H1 (cell line): Measurements from ENCODE around the gene HKDC1. TPM values are rescaled to one million over a fixed set of nuclear protein-coding genes. Genes with fewer than 3 reads are reported as not detected.

Experiments
- GABPA ChIP-seq: IDR thresholded peaks from 2 replicates; pipeline ENCODE4 v1.6.1; 2011; ENCODE audit warnings: mild to moderate bottlenecking, low read length, moderate library complexity, borderline replicate concordance; ENCODE audit not compliant: insufficient read depth
- GTF2F1 ChIP-seq: IDR thresholded peaks from 2 replicates; pipeline ENCODE4 v1.6.1; 2012; ENCODE audit warnings: low read depth, low read length, improper control_type of control experiment, borderline replicate concordance
- SP1 ChIP-seq: IDR thresholded peaks from 2 replicates; pipeline ENCODE4 v1.6.1; 2011; ENCODE audit warnings: low read depth, low read length
- TAF1 ChIP-seq: IDR thresholded peaks from 2 replicates; pipeline ENCODE4 v1.6.1; 2011; ENCODE audit warnings: mild to moderate bottlenecking, low read depth, low read length
- polyA plus RNA-seq, 7 experiments: library from polyadenylated mRNA; depleted of rRNA in 3 of 7; stranded (reverse) in 5 of 7; unstranded in 2 of 7; fragments of >200 nt in 5 of 7; fragments of 200-250 nt in 2 of 7; gene quantifications; 1 replicate in 5 of 7; 2 replicates in 1 of 7; 4 replicates in 1 of 7; pipeline versions ENCODE4 v1.2.1 to v1.2.3, GENCODE V29; 2011 to 2013; ENCODE audit warnings: missing spikeins in 2 of 7, mixed read lengths in 2 of 7
- total RNA-seq: library from RNA; stranded (reverse); fragmentation: NEBNext Ultra II Directional; extraction: Animal tissue kit (Norgen Biotek cat#: 25700); gene quantifications from 2 replicates; pipeline ENCODE4 v1.2.1, GENCODE V29; 2021

Gene HKDC1
- total and polyA plus RNA-seq, 2 of the 8 experiments (the other 6 are each of a cell fraction or from before 2014, with no cell fraction given), result 0.12 to 0.78 TPM

- TF ChIP-seq SP1, result no peak
- no peak for TF ChIP-seq TAF1
- TF ChIP-seq GABPA, result no peak
- TF ChIP-seq GTF2F1, result no peak
Observed at GRCh38 chr10:69268761-69269416, 48.8 kb downstream of the HKDC1 start (continued).
